AG10803 (cell line): ENCODE results near the gene COL6A5.
"Not testable (repeated sequence)": the region's sequence is repeated elsewhere in the genome, so short reads cannot be mapped to it uniquely, and the experiment has no call there.

Experiments used
- DNase-seq: peaks from one replicate; pipeline ENCODE4 v3.0.0; 2010; ENCODE audit warnings: low read depth
- H3K4me3 ChIP-seq: 2 replicates; pipeline ENCODE4 v1.5.1; 2011; ENCODE audit warnings: mild to moderate bottlenecking, low read length, control low read depth
- TF ChIP-seq, protein P1 (sequence below): conservative IDR thresholded peaks from 2 replicates; pipeline ENCODE4 v1.5.1; 2011; ENCODE audit warnings: mild to moderate bottlenecking, low read length, control low read depth, inconsistent platforms

COL6A5 gene

DNA sequence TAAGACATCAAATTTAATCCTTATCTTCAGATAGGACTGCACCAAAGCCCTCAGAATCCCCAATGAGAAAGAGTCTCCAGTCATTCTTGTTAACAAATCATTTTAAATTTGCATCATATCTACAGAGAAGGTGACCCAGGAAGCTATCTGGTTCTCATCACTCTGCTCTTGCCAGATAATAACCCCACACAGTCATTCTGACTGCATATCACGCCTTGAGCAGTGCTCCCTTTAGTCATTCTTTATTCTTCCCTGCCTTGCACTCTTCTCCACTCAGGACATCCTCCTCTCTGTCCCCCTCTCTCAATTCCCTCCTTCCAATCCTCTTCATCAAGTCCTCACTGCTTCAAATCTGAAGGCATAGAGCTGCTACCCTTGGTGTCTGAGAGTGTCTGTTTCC is 87.8 kb downstream of the COL6A5 start:
- no peak for DNase-seq
- TF ChIP-seq, protein P1, sequence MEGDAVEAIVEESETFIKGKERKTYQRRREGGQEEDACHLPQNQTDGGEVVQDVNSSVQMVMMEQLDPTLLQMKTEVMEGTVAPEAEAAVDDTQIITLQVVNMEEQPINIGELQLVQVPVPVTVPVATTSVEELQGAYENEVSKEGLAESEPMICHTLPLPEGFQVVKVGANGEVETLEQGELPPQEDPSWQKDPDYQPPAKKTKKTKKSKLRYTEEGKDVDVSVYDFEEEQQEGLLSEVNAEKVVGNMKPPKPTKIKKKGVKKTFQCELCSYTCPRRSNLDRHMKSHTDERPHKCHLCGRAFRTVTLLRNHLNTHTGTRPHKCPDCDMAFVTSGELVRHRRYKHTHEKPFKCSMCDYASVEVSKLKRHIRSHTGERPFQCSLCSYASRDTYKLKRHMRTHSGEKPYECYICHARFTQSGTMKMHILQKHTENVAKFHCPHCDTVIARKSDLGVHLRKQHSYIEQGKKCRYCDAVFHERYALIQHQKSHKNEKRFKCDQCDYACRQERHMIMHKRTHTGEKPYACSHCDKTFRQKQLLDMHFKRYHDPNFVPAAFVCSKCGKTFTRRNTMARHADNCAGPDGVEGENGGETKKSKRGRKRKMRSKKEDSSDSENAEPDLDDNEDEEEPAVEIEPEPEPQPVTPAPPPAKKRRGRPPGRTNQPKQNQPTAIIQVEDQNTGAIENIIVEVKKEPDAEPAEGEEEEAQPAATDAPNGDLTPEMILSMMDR = no peak
- no peak overlapping the region for H3K4me3 ChIP-seq

- TF ChIP-seq, protein P1 = no peak
- no peak for DNase-seq
- no peak overlapping the region for H3K4me3 ChIP-seq
Observed at GRCh38 chr3:130442284-130442683, 96.8 kb downstream of the COL6A5 start.

- not testable (repeated sequence) for H3K4me3 ChIP-seq, DNase-seq
Observed at GRCh38 chr3:130446840-130447239, 101.4 kb downstream of the COL6A5 start.

GRCh38 chr3:130448155-130448554 is 102.7 kb downstream of the COL6A5 start:
- DNase-seq, H3K4me3 ChIP-seq: not testable (repeated sequence)

DNA sequence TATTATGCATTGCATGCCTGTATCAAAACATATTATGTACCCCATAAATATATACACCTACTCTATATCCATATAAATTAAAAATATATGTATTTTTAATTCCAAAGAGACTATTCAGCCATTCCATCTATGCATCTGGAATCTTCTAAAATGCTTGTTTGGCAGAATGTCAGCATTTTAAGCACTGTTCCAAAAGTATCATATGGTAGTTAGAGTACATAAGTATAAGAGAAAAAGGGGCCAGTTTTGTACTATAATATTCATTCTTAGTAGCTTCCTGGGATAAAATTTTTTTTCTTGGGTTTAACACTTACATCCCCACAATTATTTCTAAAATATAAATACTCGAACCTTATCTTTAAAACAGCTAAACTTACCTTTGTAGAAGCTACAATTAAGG is 111.1 kb downstream of the COL6A5 start:
- TF ChIP-seq, protein P1 = no peak
- H3K4me3 ChIP-seq = no peak overlapping the region
- DNase-seq = no peak

GRCh38 chr3:130457671-130458070 is 112.2 kb downstream of the COL6A5 start:
- DNase-seq = peak; percentile 35
- H3K4me3 ChIP-seq = no peak overlapping the region
- TF ChIP-seq, protein P1 = no peak

DNA sequence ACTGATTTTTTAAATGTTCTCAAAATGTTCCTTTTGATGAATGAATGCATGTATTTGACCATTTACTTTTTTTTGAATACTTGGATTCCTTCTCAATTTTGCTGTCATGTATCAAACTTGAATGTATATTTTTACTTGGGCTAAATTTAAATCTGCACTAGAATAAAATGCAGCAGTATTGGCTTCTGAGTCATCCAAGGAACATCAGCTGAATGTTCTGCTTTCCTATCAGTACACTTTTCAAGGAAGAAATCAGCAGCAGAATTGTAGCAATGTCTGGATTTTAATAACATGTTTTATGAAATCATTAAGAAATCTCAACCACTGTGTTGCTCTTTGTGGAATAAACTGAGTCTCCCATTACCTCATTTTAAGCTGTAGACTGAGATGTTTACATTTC is 114.5 kb downstream of the COL6A5 start:
- TF ChIP-seq, protein P1 = no peak
- no peak for DNase-seq
- H3K4me3 ChIP-seq = no peak overlapping the region

- DNase-seq = no peak
Observed at GRCh38 chr3:130462089-130462488, 116.6 kb downstream of the COL6A5 start.

More at GRCh38 chr3:130462089-130462488, 116.6 kb downstream of the COL6A5 start:
- no peak overlapping the region for H3K4me3 ChIP-seq
- TF ChIP-seq, protein P1 = no peak
